Ammon's horn (tissue), 1 donor: ENCODE measurements around the gene KIF14.
"Not testable (repeated sequence)": the region's sequence is repeated elsewhere in the genome, so short reads cannot be mapped to it uniquely, and the experiment has no call there.

Experiments
- DNase-seq: peaks from one replicate; pipeline ENCODE4 v3.0.0-alpha.2; 2016; ENCODE audit warnings: low spot score

The KIF14 gene

GRCh38 chr1:200546577-200546976 lies 74.0 kb downstream of the KIF14 start:
- DNase-seq = no peak

DNA sequence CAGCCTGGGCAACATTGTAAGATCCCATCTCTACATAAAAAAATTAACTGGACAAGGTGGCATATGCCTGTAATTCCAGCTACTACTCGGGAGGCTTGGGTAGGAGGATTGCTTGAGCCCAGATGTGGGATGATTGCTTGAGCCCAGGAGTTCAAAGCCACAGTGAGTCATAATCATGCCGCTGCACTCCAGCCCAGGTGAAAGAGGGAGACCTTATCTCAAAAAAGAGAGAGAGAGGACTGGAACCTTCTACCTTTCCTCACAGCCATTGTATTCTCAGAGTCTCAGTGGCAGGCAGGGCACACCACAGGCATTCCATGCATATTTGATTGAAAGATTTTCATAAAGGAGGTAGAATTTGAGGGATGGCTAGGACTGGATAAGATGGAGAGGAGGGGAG lies 78.4 kb downstream of the KIF14 start:
- no peak for DNase-seq

DNA sequence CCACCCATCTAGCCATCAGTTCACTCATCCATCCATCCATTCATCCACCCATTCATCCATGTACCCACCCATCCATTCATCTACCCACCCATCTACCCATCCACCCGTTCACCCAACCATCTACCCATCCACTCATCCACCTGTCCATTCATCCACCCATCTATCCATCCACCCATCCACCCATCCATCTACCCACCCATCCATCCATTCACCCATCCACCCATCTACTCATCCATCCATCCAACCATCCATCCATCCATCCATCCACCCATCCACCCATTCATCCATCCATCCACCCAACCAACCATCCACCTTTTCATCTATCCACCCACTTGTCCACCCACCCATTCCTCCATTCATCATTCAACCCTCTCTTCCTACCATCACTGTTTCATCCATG lies 80.3 kb downstream of the KIF14 start:
- no peak for DNase-seq

DNA sequence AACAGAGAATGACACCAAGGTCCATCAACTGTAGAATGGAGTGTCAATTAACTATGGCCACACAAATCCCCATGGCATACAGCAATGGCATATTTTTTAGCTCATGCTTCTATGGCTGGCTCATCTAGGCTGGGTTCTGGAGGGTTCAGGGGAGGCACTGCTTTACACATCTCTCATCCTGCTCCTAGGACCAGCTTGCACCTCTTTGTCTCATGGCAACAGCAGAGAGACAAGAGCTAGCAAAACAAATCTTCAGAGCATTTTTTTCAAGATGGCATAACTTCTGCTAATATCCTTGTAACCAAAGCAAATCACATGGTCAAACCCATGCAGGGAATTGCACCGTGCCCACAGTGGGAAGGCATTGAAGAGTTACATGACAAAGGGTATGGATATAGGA lies 82.4 kb downstream of the KIF14 start:
- no peak for DNase-seq

DNA sequence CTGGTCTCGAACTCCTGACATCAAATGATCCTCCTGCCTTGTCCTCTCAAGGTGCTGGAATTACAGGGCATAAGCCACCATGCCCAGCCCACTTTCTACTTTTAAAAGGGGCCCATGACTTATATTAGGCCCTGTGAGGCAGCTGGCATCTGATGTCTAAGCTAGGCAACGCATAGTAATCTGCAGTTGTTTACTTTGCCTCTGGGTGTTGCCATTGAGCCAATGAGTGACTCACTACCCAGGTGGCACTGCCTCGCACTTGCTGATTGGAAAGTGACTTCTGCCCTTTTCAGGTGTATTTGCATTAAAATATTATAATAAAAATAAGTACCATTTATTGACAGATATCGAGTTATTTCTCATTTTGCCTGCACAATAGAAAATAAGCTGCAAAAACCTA lies 84.9 kb downstream of the KIF14 start:
- DNase-seq = no peak

GRCh38 chr1:200530623-200531261 lies 89.8 kb downstream of the KIF14 start:
- no peak for DNase-seq

DNA sequence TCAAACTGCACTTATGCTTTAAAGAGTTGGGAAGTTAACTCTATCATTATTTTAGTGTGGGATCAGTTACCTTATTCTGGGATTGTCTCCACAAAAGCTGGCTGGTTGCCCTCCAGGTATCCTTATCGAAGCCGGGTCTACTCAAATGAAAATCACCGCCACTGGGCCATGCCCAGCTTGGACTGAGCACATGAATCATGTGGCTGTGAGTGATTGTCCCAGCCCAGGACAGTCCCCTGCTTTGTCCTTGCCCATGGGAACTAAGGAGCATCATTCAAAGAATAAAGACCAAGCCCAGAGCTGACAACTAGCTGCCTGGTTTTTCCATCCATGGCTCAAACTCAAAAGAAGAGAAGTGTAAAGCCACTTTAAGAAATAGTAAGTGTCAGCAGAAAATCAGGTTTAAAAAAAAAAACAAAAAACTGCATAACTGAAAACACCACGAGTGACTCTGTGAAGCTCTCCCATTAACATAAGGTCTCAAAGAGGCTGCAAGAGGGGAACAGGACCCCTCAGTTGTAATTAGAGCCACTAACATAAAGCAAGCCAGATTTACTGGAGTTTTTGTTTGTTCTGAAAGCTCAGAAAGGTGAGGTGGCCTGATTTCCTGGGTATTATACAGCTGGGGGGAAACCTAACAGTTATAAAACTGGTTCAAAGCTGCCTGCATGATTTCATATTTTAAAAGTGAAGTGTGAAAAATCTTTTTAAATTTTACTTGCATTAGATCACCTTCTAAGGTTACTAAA lies 91.5 kb downstream of the KIF14 start:
- DNase-seq = no peak

DNA sequence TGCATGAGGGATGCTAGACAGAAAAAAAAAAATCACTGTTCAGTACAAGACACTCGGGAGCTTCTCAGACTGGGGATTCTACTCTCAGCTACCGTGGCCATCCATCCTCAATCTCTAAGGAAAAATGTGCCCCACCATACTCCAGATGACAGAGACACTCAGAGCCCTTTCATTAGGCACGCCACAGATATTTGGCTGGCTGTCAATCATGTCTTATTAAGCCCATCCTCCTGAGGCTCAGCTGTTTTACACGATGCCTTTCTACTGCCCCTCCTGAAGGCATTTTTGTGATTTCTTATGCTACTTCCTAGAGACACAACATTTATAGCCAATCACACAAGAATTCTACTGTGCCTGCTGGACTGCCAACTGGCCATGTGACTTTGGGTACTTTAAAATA lies 92.9 kb downstream of the KIF14 start:
- DNase-seq = no peak

GRCh38 chr1:200526709-200527612 lies 93.6 kb downstream of the KIF14 start:
- DNase-seq = no peak

DNA sequence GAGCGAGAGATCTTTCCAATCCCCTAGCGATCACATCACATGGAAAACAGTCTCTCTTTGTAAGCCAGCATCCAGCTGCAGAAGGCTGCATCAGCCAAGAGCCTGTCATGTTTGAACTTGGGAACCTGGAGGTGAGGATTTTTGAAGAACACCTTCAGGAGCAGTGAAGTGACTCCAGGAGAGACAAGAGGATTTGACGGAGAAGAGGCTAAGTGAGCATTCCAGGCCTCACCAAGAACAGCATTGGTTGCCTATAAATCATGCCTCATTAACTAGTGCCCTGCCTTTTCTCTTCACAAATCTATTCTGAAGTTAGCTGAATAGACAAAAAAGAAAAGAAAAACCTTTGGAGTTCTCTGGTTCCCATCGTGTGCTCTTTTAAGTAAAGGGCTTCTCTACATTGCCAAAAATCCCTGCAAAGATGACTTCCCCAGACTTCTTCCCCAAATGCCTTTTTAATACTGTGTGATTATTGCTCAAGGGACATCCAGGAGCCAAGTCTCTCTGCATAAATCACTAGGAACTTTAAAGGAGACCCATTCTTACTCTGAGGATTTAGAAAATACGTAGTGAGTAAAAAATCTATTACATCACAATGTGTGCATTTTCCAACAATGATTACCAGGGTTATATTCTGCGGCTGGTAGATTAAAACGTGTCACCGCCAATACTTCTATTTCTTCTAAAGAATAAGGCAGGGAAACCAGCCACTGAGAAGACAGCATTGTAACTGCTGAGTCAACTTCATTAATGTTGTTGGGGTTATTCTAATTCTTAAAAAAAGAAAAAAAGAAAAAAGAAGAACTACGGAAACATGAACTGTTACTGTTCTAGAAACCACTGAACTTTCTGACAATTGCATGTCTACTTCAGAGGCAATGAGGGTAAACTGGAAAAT lies 95.2 kb downstream of the KIF14 start:
- DNase-seq = no peak

GRCh38 chr1:200524551-200524950 lies 96.0 kb downstream of the KIF14 start:
- DNase-seq = not testable (repeated sequence)

DNA sequence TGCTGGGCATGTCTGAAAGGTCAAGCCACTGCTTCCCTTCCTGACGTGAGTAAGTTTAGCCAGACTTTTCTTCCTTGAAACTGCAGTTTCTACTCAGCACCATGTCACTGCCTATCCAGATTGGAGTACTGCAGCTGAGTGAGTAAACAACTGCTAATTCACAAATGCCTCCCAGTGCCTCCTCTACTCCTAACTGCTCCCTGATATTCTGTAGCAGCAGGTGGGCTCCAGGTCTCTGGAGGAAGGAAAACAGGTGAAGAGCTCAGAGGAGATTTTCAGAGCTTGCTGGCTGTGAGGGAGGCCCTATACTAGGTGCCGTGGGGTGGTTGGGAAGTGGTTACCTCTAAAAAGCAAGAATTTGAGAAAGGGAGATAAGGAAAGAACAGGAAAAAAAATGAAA lies 96.5 kb downstream of the KIF14 start:
- no peak for DNase-seq

GRCh38 chr1:200520735-200521134 lies 99.8 kb downstream of the KIF14 start:
- DNase-seq = no peak

GRCh38 chr1:200518524-200518923 lies 102.0 kb downstream of the KIF14 start:
- no peak for DNase-seq

GRCh38 chr1:200512191-200512590 lies 108.4 kb downstream of the KIF14 start:
- peak; percentile 72 for DNase-seq

DNA sequence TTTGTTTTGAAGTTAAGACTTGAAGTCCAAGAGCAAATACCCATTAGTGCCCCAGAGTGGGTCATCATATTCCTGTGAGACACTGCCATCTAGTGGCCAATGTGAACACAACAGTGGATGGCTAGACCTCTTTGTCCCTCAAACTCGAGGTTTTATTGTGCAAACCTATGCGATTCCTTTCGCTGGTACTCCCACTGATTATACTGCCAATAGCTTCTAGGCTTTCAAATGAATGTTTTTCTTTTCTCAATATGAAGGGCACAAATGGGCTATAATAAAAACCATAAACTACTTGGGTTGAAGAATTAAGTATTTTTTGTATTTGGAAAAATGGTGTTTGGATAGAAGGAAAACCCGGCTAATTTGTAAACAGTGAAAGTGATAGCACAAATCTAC lies 110.3 kb downstream of the KIF14 start:
- DNase-seq = peak; percentile 90

DNA sequence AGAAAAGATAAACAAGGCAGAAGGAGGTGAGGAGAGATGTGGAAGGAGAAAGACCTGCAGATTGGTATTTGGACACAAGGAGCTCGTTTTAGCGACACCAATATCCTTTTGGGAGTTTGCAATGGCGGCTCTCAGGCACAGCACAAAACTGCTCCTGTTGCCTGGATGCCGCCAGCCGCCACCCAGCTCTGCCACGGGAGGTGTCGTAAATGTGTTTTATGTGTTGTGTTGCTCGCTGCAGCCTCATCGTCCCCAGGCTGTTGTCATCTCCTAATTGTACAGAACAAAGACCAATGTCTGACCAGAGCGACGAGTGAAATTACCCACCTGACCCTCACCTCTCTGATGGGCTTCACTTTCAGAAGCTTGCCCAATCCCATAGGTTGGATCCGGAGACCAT lies 114.1 kb downstream of the KIF14 start:
- no peak for DNase-seq

DNA sequence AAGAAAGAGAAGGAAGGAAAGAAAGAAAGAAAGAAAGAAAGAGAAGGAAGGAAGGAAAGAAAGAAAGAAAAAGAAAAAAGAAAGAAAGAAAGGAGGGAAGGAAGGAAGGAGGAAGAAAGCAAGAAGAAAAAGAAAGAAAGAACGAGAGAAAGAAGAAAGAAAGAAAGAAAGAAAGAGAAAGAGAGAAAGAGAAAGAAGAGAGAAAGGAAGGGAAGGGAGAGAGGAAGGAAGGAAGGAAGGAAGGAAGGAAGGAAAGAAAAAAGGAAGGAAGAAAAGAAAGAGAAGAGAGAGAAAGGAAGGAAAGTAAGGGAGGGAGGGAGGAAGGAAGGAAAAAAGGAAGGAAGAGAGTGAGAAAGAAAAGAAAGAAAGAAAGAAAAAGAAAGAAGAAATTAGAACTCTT lies 115.3 kb downstream of the KIF14 start:
- DNase-seq = no peak
